ENCODE results near the gene PITPNC1.

DNA sequence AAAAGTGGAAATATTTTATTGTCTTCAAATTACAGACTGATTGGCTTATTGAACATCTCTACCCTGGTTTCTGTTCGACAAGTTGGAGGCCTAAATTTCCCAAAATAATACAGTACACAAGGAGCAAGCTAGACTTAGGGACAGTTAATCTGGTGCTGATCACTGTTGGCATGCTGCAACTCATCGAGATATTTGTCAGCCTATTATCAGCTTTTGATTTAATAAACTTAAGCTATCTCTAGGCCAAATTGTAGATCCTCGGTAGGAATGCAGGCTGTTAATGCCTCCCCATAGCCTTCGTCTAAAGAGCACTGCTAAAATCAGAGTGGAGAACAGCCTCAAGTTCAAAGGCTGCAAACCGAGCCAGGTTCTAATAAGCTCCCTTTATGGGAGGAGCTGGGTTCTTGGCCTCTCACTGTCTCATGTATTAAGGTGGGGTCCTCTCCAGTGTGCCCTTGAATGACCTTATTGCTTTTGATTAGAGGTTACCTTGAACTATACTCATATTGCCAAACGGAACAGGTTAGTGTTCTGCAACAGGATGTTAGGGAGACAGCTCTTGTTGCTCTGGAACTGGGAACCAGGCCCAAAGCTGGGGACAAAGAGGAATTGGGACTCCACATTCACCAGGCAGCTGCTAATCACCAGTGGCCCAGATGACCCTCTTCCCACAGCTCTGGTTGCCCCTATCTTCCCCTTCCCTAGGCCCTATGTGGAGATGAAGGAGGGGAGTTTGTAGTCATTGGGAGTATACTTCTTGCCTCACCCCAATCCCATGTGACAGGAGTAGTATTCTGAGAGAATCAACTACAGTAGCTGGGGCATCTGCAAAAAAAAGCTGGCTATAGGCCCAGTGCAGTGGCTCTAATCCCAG lies 271.2 kb downstream of the PITPNC1 start:
- TF ChIP-seq, protein P1, sequence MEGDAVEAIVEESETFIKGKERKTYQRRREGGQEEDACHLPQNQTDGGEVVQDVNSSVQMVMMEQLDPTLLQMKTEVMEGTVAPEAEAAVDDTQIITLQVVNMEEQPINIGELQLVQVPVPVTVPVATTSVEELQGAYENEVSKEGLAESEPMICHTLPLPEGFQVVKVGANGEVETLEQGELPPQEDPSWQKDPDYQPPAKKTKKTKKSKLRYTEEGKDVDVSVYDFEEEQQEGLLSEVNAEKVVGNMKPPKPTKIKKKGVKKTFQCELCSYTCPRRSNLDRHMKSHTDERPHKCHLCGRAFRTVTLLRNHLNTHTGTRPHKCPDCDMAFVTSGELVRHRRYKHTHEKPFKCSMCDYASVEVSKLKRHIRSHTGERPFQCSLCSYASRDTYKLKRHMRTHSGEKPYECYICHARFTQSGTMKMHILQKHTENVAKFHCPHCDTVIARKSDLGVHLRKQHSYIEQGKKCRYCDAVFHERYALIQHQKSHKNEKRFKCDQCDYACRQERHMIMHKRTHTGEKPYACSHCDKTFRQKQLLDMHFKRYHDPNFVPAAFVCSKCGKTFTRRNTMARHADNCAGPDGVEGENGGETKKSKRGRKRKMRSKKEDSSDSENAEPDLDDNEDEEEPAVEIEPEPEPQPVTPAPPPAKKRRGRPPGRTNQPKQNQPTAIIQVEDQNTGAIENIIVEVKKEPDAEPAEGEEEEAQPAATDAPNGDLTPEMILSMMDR (IDR thresholded peaks at IDR 0.05), result no peak
- TF ChIP-seq POLR2AphosphoS5 (IDR thresholded peaks at IDR 0.05; ENCODE audit: low read depth, low read length), result no peak

All from Panc1 (cell line).